SK-N-SH (cell line): Measurements from ENCODE around the gene BDKRB2. TPM values are rescaled to one million over a fixed set of nuclear protein-coding genes. Genes with fewer than 3 reads are reported as not detected.

ENCODE experiments used
- CTCF ChIA-PET: fragments of 300-600, 350-600 bp; formaldehyde crosslinking; extraction: SDS; loops from one replicate; lab custom pipeline; 2021; lab: Yijun Ruan, JAX
- POLR2A ChIA-PET: fragments of 350-600 bp; sonication (Branson Sonifier 250); formaldehyde crosslinking; extraction: SDS; loops from one replicate; lab custom pipeline; 2020; ENCODE audit warnings: antibody characterized with exemption, inconsistent platforms; lab: Yijun Ruan, JAX
- DNase-seq: peaks from one replicate; pipeline ENCODE4 v3.0.0; 2012
- H2AFZ ChIP-seq: fragments of 200-600 bp; sonication (generic); 2 replicates; pipeline ENCODE4 v1.8.1; 2016; ENCODE audit warnings: antibody characterized with exemption, mild to moderate bottlenecking, low read depth
- H3F3A ChIP-seq: fragments of 200-600 bp; sonication (generic); replicated peaks from 2 replicates; pipeline ENCODE3; 2016; ENCODE audit warnings: antibody characterized with exemption, mild to moderate bottlenecking; ENCODE audit not compliant: insufficient read depth
- H3K27ac ChIP-seq, 2 experiments: fragments of 200-500 bp in 1 of 2; fragments of 200-600 bp in 1 of 2; sonication (Bioruptor generic) in 1 of 2; sonication (generic), shearing (Covaris generic) in 1 of 2; 2 replicates each; pipeline versions ENCODE4 v1.5.1 to v1.6.1; 2014 to 2016; ENCODE audit warnings: low read depth in 2 of 2, inconsistent platforms in 1 of 2, low read length in 1 of 2, mild to moderate bottlenecking in 1 of 2, mixed read lengths in 1 of 2
- H3K27me3 ChIP-seq: fragments of 200-600 bp; sonication (generic), shearing (Covaris generic); 2 replicates; pipeline ENCODE4 v1.6.1; 2016; ENCODE audit warnings: mixed run types; ENCODE audit not compliant: insufficient read depth
- H3K36me3 ChIP-seq, 2 experiments: fragments of 200-500 bp in 1 of 2; fragments of 200-600 bp in 1 of 2; sonication (Bioruptor generic) in 1 of 2; sonication (generic) in 1 of 2; replicated peaks in 1 of 2; 2 replicates each; pipeline versions ENCODE3 to v1.5.1; 2014 to 2016; ENCODE audit warnings: low read length in 1 of 2, mild to moderate bottlenecking in 1 of 2; ENCODE audit not compliant: insufficient read depth in 2 of 2, control insufficient read depth in 1 of 2
- H3K4me1 ChIP-seq, 2 experiments: fragments of 200-500 bp in 1 of 2; fragments of 200-600 bp in 1 of 2; sonication (Bioruptor generic) in 1 of 2; sonication (generic), shearing (Covaris generic) in 1 of 2; 2 replicates each; pipeline versions ENCODE4 v1.5.1 to v1.6.1; 2014 to 2016; ENCODE audit warnings: low read depth in 1 of 2, low read length in 1 of 2, mixed run types in 1 of 2; ENCODE audit not compliant: insufficient read depth in 2 of 2, control insufficient read depth in 1 of 2
- H3K4me2 ChIP-seq: fragments of 200-600 bp; sonication (generic), shearing (Covaris generic); 2 replicates; pipeline ENCODE4 v1.6.1; 2017; ENCODE audit warnings: mixed run types
- H3K4me3 ChIP-seq, 2 experiments: fragments of 200-500 bp in 1 of 2; fragments of 200-600 bp in 1 of 2; sonication (Bioruptor generic) in 1 of 2; sonication (generic), shearing (Covaris generic) in 1 of 2; 2 replicates each; pipeline versions ENCODE4 v1.5.1 to v1.8.1; 2014 to 2016; ENCODE audit warnings: low read depth in 2 of 2, inconsistent platforms in 1 of 2, low read length in 1 of 2, mild to moderate bottlenecking in 1 of 2, mixed read lengths in 1 of 2, moderate library complexity in 1 of 2
- H3K79me2 ChIP-seq: fragments of 200-600 bp; sonication (generic); 2 replicates; pipeline ENCODE4 v1.8.1; 2017; ENCODE audit warnings: mild to moderate bottlenecking; ENCODE audit not compliant: insufficient read depth
- H3K9ac ChIP-seq: fragments of 200-600 bp; sonication (generic); 2 replicates; pipeline ENCODE4 v1.6.1; 2017; ENCODE audit warnings: mixed run types
- H3K9me2 ChIP-seq: fragments of 200-600 bp; sonication (generic); 2 replicates; pipeline ENCODE4 v1.6.1; 2017; ENCODE audit warnings: mixed run types
- H3K9me3 ChIP-seq: fragments of 200-600 bp; sonication (generic); 2 replicates; pipeline ENCODE4 v1.6.1; 2017; ENCODE audit warnings: mixed run types, mild to moderate bottlenecking, moderate library complexity
- H4K20me1 ChIP-seq: fragments of 200-600 bp; sonication (generic); 2 replicates; pipeline ENCODE4 v1.6.1; 2017; ENCODE audit warnings: mild to moderate bottlenecking, mixed run types; ENCODE audit not compliant: insufficient read depth
- CHD2 ChIP-seq: fragments of 150-350 bp; IDR thresholded peaks from 2 replicates; pipeline ENCODE4 v1.6.1; 2018; ENCODE audit warnings: low read length; ENCODE audit not compliant: partially characterized antibody
- ELF1 ChIP-seq: IDR thresholded peaks from 2 replicates; pipeline ENCODE4 v1.4.0; 2012
- EZH2phosphoT487 ChIP-seq: fragments of 200-600 bp; sonication (generic); IDR thresholded peaks from 2 replicates; pipeline ENCODE4 v1.6.1; 2017; ENCODE audit warnings: low read depth, mixed run types, mild to moderate bottlenecking, antibody characterized with exemption, moderate library complexity, borderline replicate concordance
- GABPA ChIP-seq: IDR thresholded peaks from 2 replicates; pipeline ENCODE4 v1.4.0; 2012; ENCODE audit warnings: low read depth, mild to moderate bottlenecking
- GATA2 ChIP-seq: sonication (generic); formaldehyde crosslinking; IDR thresholded peaks from 2 replicates; pipeline ENCODE4 v1.5.0; 2020; ENCODE audit warnings: mild to moderate bottlenecking, missing genetic modification reagents
- JUND ChIP-seq: IDR thresholded peaks from 2 replicates; pipeline ENCODE4 v1.4.0; 2012
- MEF2A ChIP-seq: IDR thresholded peaks from 2 replicates; pipeline ENCODE4 v1.4.0; 2012; ENCODE audit warnings: low read depth, borderline replicate concordance
- MXI1 ChIP-seq: IDR thresholded peaks from 2 replicates; pipeline ENCODE4 v1.6.1; 2012; ENCODE audit warnings: mild to moderate bottlenecking, low read depth, low read length, improper control_type of control experiment
- NFIC ChIP-seq: IDR thresholded peaks from 2 replicates; pipeline ENCODE4 v1.4.0; 2012; ENCODE audit warnings: borderline replicate concordance
- NRF1 ChIP-seq: IDR thresholded peaks from 2 replicates; pipeline ENCODE4 v1.6.1; 2012; ENCODE audit warnings: low read depth, mild to moderate bottlenecking, low read length
- RAD21 ChIP-seq: IDR thresholded peaks from 2 replicates; pipeline ENCODE4 v1.6.1; 2012; ENCODE audit warnings: mild to moderate bottlenecking, low read length
- RFX5 ChIP-seq: IDR thresholded peaks from 2 replicates; pipeline ENCODE4 v1.6.1; 2012; ENCODE audit warnings: mild to moderate bottlenecking, improper control_type of control experiment, low read length
- RXRA ChIP-seq: IDR thresholded peaks from 2 replicates; pipeline ENCODE4 v1.4.0; 2012; ENCODE audit warnings: low read depth, mild to moderate bottlenecking, borderline replicate concordance
- SMC3 ChIP-seq: IDR thresholded peaks from 2 replicates; pipeline ENCODE4 v1.6.1; 2012; ENCODE audit warnings: low read depth, low read length, improper control_type of control experiment
- TAF1 ChIP-seq: IDR thresholded peaks from 2 replicates; pipeline ENCODE4 v1.6.1; 2012; ENCODE audit warnings: low read depth, mild to moderate bottlenecking, low read length, moderate library complexity, borderline replicate concordance
- TEAD4 ChIP-seq: IDR thresholded peaks from 2 replicates; pipeline ENCODE4 v1.4.0; 2012; ENCODE audit warnings: mild to moderate bottlenecking, borderline replicate concordance; ENCODE audit not compliant: insufficient read depth
- YY1 ChIP-seq: IDR thresholded peaks from 2 replicates; pipeline ENCODE4 v1.4.0; 2012; ENCODE audit warnings: low read depth, mild to moderate bottlenecking
- WGBS: methylation state at CpG from one replicate; pipeline ENCODE4 v1.1.6; 2017; ENCODE audit warnings: low lambda C conversion rate; 5-methylcytosine and 5-hydroxymethylcytosine counted together
- polyA plus RNA-seq, 3 experiments: library from polyadenylated mRNA; depleted of rRNA; stranded (reverse); fragments of >200 nt; gene quantifications; 2 replicates each; pipeline ENCODE4 v1.2.3, GENCODE V29; 2012
- TF ChIP-seq, protein P1 (sequence below): fragments of 150-350 bp; IDR thresholded peaks from 2 replicates; pipeline ENCODE4 v1.6.1; 2017; ENCODE audit warnings: antibody characterized with exemption, low read length, low read depth, borderline replicate concordance
- TF ChIP-seq, protein P2 (sequence below): IDR thresholded peaks from 2 replicates; pipeline ENCODE4 v1.4.0; 2012; ENCODE audit warnings: low read depth, borderline replicate concordance
- TF ChIP-seq, protein P3 (sequence below): fragments of 150-350 bp; IDR thresholded peaks from 2 replicates; pipeline ENCODE4 v1.6.1; 2016; ENCODE audit warnings: mild to moderate bottlenecking, low read depth, low read length
- TF ChIP-seq, protein P4 (sequence below): IDR thresholded peaks from 2 replicates; pipeline ENCODE4 v1.4.0; 2012; ENCODE audit warnings: low read depth

The BDKRB2 gene
- polyA plus RNA-seq, 1 of the 3 experiments (the other 2 are of a cell fraction) = 4.8 TPM

DNA sequence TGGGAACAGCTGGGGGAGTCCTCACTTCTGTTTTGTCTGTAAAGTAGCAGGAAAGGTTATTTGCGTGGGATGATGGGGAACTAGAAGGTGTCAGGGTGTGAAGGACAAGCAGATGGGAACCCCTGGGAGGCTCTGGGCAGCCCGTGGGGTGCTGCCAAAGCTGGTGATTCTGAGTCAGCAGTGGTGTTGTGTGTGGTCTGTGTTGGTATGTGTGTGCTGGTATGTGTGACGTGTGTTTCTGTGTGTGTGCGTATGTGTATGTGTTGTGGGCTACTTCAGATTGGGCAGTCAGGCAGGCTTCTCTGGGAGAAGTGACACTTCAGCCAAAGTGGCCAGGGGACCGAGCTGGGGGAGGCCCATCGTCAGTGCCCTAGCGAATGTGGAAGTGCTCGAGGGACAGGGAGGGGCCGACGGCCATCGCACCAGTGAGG, 15.3 kb upstream of the BDKRB2 start:
- no peaks in the 10 kb centered on the region for H3K27me3 ChIP-seq
- ChIA-PET CTCF (interaction anchor here (1.3 to 2.1 kb wide), 2 partner anchors 12 to 86 kb away, joined by 4 to 5 read pairs; no protein-coding TSS in a partner anchor), POLR2A (no interaction called here)
- no peaks in the 10 kb centered on the region for H4K20me1 ChIP-seq
- no peaks in the 10 kb centered on the region for H3K9me2 ChIP-seq
- no peaks in the 10 kb centered on the region for H3K36me3 ChIP-seq
- H3K4me1 ChIP-seq = peaks cover 0 to 6% of the 10 kb centered on the region in 2 experiments; a peak in 1 of 4 replicates
- no peak overlapping the region for H2AFZ ChIP-seq
- no peaks in the 10 kb centered on the region for H3K9me3 ChIP-seq
- H3K4me3 ChIP-seq = no peak overlapping the region
- no peaks in the 10 kb centered on the region for H3K79me2 ChIP-seq
- H3K27ac ChIP-seq = no peak overlapping the region
- H3K9ac ChIP-seq = no peak overlapping the region
- DNase-seq = no peak
- TF ChIP-seq JUND (no peak), EZH2phosphoT487 (no peak), MEF2A (no peak), CHD2 (no peak), TEAD4 (no peak), NFIC (no peak), RAD21 (no peak), SMC3 (no peak), RFX5 (no peak), MXI1 (no peak), NRF1 (no peak), RXRA (no peak), YY1 (no peak), GATA2 (CRISPR knock-in tag) (no peak), GABPA (no peak)
- TF ChIP-seq, protein P1, sequence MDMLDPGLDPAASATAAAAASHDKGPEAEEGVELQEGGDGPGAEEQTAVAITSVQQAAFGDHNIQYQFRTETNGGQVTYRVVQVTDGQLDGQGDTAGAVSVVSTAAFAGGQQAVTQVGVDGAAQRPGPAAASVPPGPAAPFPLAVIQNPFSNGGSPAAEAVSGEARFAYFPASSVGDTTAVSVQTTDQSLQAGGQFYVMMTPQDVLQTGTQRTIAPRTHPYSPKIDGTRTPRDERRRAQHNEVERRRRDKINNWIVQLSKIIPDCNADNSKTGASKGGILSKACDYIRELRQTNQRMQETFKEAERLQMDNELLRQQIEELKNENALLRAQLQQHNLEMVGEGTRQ = no peak
- TF ChIP-seq, protein P2, sequence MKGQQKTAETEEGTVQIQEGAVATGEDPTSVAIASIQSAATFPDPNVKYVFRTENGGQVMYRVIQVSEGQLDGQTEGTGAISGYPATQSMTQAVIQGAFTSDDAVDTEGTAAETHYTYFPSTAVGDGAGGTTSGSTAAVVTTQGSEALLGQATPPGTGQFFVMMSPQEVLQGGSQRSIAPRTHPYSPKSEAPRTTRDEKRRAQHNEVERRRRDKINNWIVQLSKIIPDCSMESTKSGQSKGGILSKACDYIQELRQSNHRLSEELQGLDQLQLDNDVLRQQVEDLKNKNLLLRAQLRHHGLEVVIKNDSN = no peak
- 88% methylated on average over 11 of the region's 11 CpGs for WGBS
- H3F3A ChIP-seq = no peaks in the 10 kb centered on the region
- H3K4me2 ChIP-seq = no peak overlapping the region

DNA sequence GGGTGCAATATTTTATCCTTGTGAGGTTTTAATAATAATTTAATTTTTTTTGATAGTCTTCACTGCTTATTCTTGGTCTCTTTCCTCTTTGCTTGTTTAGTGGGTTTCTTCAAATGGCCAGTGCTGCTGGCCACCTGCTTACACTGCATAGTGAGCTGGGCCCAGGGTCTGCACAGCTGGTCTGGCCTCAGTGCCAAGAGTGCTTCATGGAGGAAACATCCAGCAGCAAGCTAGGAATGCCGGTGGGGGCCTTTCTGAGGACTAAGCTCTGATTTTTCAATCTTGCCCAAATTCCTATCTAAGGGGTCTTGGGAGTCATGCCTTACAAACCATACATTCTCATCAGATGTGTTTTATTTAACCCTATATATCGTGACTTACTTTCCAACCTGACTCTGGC, 13.3 kb upstream of the BDKRB2 start:
- Histone ChIP-seq H3K79me2 (no peaks in the 10 kb centered on the region), H3K9me2 (no peaks in the 10 kb centered on the region), H3K4me2 (no peak overlapping the region), H3F3A (no peaks in the 10 kb centered on the region), H3K4me3 (no peak overlapping the region), H3K4me1 (peaks cover 0 to 6% of the 10 kb centered on the region in 2 experiments; a peak in 1 of 4 replicates), H3K9me3 (no peaks in the 10 kb centered on the region), H2AFZ (no peak overlapping the region), H3K36me3 (no peaks in the 10 kb centered on the region), H3K27ac (no peak overlapping the region), H4K20me1 (no peaks in the 10 kb centered on the region), H3K27me3 (no peaks in the 10 kb centered on the region), H3K9ac (no peak overlapping the region)
- no peak for DNase-seq
- TF ChIP-seq TEAD4 (no peak), ELF1 (no peak), MXI1 (no peak), TAF1 (no peak), RXRA (no peak), EZH2phosphoT487 (no peak), RFX5 (no peak), NRF1 (no peak), YY1 (no peak), SMC3 (no peak)
- TF ChIP-seq, protein P3, sequence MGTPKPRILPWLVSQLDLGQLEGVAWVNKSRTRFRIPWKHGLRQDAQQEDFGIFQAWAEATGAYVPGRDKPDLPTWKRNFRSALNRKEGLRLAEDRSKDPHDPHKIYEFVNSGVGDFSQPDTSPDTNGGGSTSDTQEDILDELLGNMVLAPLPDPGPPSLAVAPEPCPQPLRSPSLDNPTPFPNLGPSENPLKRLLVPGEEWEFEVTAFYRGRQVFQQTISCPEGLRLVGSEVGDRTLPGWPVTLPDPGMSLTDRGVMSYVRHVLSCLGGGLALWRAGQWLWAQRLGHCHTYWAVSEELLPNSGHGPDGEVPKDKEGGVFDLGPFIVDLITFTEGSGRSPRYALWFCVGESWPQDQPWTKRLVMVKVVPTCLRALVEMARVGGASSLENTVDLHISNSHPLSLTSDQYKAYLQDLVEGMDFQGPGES = no peak
- TF ChIP-seq, protein P4, sequence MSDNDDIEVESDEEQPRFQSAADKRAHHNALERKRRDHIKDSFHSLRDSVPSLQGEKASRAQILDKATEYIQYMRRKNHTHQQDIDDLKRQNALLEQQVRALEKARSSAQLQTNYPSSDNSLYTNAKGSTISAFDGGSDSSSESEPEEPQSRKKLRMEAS = no peak
- 85% methylated on average over 2 of the region's 2 CpGs for WGBS
- POLR2A ChIA-PET = no interaction called here
- CTCF ChIA-PET = no interaction called here
